Stimulated activated CD4-positive, alpha-beta T cell treated with anti-CD3 and anti-CD28 coated beads, Interleukin-4, amount 100 ng/mL, for 48 hours (primary cell): Measurements from ENCODE around the gene ADAM12.
A peak's percentile ranks its signal among the peaks of the same experiment; 100 is the strongest.
"Not testable (repeated sequence)": the region's sequence is repeated elsewhere in the genome, so short reads cannot be mapped to it uniquely, and the experiment has no call there.

ENCODE experiments used
- DNase-seq, 2 donors: peaks; one replicate each; pipeline ENCODE4 v3.0.0-alpha.2; 2020; ENCODE audit warnings: low read depth in 2 of 2

ADAM12 gene

GRCh38 chr10:126057494-126057893, 330.8 kb downstream of the ADAM12 start:
- DNase-seq: no peak

- no peak for DNase-seq
Observed at GRCh38 chr10:126054191-126054590, 334.1 kb downstream of the ADAM12 start.

- no peak for DNase-seq
Observed at GRCh38 chr10:126052171-126052570, 336.1 kb downstream of the ADAM12 start.

GRCh38 chr10:126049759-126050700, 338.2 kb downstream of the ADAM12 start:
- DNase-seq: no peak

GRCh38 chr10:126047749-126048148, 340.5 kb downstream of the ADAM12 start:
- not testable (repeated sequence) for DNase-seq

- DNase-seq: no peak
Observed at GRCh38 chr10:126046831-126047230, 341.4 kb downstream of the ADAM12 start.

- DNase-seq: no peak
Observed at GRCh38 chr10:126045861-126046260, 342.4 kb downstream of the ADAM12 start.

GRCh38 chr10:126043389-126043788, 344.9 kb downstream of the ADAM12 start:
- no peak for DNase-seq

GRCh38 chr10:126042906-126043305, 345.4 kb downstream of the ADAM12 start:
- DNase-seq: no peak

- no peak for DNase-seq
Observed at GRCh38 chr10:126042354-126042753, 345.9 kb downstream of the ADAM12 start.

GRCh38 chr10:126041804-126042231, 346.5 kb downstream of the ADAM12 start:
- peak; percentile 42 to 57 for DNase-seq

- DNase-seq: no peak
Observed at GRCh38 chr10:126041117-126041516, 347.2 kb downstream of the ADAM12 start.

- no peak for DNase-seq
Observed at GRCh38 chr10:126037946-126038345, 350.3 kb downstream of the ADAM12 start.

GRCh38 chr10:126036515-126036914, 351.8 kb downstream of the ADAM12 start:
- no peak for DNase-seq

GRCh38 chr10:126034586-126034985, 353.7 kb downstream of the ADAM12 start:
- no peak for DNase-seq

- no peak for DNase-seq
Observed at GRCh38 chr10:126029999-126030398, 358.3 kb downstream of the ADAM12 start.

- DNase-seq: no peak
Observed at GRCh38 chr10:126027692-126028091, 360.6 kb downstream of the ADAM12 start.

- DNase-seq: no peak
Observed at GRCh38 chr10:126022841-126023240, 365.4 kb downstream of the ADAM12 start.

- DNase-seq: no peak
Observed at GRCh38 chr10:126021833-126022500, 366.3 kb downstream of the ADAM12 start.

- DNase-seq: no peak
Observed at GRCh38 chr10:126017961-126018560, 370.2 kb downstream of the ADAM12 start.

- no peak for DNase-seq
Observed at GRCh38 chr10:126016882-126017281, 371.4 kb downstream of the ADAM12 start.

GRCh38 chr10:126016156-126016805, 372.0 kb downstream of the ADAM12 start:
- DNase-seq: no peak
